Measurements from ENCODE around the gene A4GALT.
"Not testable (repeated sequence)": the region's sequence is repeated elsewhere in the genome, so short reads cannot be mapped to it uniquely, and the experiment has no call there.

DNA sequence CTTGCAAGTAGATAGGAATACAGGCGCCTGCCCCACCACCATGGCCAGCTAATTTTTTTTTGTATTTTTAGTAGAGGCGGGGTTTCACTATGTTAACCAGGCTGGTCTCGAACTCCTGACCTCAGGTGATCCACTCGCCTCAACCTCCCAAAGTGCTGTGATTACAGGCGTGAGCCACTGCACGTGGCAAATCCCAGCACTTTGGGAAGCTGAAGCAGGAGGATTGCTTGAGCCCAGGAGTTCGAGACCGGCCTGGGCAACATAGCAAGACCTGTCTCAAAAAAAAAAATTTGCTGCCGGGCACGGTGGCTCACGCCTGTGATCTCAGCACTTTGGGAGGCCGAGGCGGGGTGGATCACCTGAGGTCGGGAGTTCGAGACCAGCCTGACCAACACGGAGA, 34.5 kb upstream of the A4GALT start:
- not testable (repeated sequence) for TF ChIP-seq POLR2A, POLR2AphosphoS5 (IDR thresholded peaks at IDR 0.05)
- TF ChIP-seq, protein P1, sequence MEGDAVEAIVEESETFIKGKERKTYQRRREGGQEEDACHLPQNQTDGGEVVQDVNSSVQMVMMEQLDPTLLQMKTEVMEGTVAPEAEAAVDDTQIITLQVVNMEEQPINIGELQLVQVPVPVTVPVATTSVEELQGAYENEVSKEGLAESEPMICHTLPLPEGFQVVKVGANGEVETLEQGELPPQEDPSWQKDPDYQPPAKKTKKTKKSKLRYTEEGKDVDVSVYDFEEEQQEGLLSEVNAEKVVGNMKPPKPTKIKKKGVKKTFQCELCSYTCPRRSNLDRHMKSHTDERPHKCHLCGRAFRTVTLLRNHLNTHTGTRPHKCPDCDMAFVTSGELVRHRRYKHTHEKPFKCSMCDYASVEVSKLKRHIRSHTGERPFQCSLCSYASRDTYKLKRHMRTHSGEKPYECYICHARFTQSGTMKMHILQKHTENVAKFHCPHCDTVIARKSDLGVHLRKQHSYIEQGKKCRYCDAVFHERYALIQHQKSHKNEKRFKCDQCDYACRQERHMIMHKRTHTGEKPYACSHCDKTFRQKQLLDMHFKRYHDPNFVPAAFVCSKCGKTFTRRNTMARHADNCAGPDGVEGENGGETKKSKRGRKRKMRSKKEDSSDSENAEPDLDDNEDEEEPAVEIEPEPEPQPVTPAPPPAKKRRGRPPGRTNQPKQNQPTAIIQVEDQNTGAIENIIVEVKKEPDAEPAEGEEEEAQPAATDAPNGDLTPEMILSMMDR (IDR thresholded peaks at IDR 0.05), result not testable (repeated sequence)
